Measurements from ENCODE around the gene PIK3R1.

PIK3R1 gene

GRCh38 chr5:68298479-68298878, 82.9 kb downstream of the PIK3R1 start:
- no peak for DNase-seq (ENCODE audit: low spot score)

GRCh38 chr5:68299105-68299504, 83.5 kb downstream of the PIK3R1 start:
- no peak for DNase-seq (ENCODE audit: low spot score)

- DNase-seq (ENCODE audit: low spot score) = no peak
These were observed 84.0 kb downstream of the PIK3R1 start for GRCh38 chr5:68299575-68299974.

- DNase-seq (ENCODE audit: low spot score) = no peak
These were observed 87.6 kb downstream of the PIK3R1 start for GRCh38 chr5:68303038-68303738.

GRCh38 chr5:68303754-68304420, 88.3 kb downstream of the PIK3R1 start:
- no peak for DNase-seq (ENCODE audit: low spot score)

- DNase-seq (ENCODE audit: low spot score) = no peak
These were observed 89.0 kb downstream of the PIK3R1 start for GRCh38 chr5:68304421-68305052.

- DNase-seq (ENCODE audit: low spot score) = no peak
These were observed 89.8 kb downstream of the PIK3R1 start for GRCh38 chr5:68305223-68305870.

GRCh38 chr5:68306361-68307014, 90.9 kb downstream of the PIK3R1 start:
- no peak for DNase-seq (ENCODE audit: low spot score)

- DNase-seq (ENCODE audit: low spot score) = no peak
These were observed 97.8 kb downstream of the PIK3R1 start for GRCh38 chr5:68313336-68313735.

- no peak for DNase-seq (ENCODE audit: low spot score)
These were observed 98.9 kb downstream of the PIK3R1 start for GRCh38 chr5:68314465-68314864.

- DNase-seq (ENCODE audit: low spot score) = no peak
These were observed 100.2 kb downstream of the PIK3R1 start for GRCh38 chr5:68315679-68316271.

GRCh38 chr5:68316469-68316868, 100.9 kb downstream of the PIK3R1 start:
- DNase-seq (ENCODE audit: low spot score) = no peak

- DNase-seq (ENCODE audit: low spot score) = no peak
These were observed 102.1 kb downstream of the PIK3R1 start for GRCh38 chr5:68317646-68318045.

GRCh38 chr5:68318955-68319705, 103.6 kb downstream of the PIK3R1 start:
- DNase-seq (ENCODE audit: low spot score) = no peak

- no peak for DNase-seq (ENCODE audit: low spot score)
These were observed 104.3 kb downstream of the PIK3R1 start for GRCh38 chr5:68319706-68320412.

- DNase-seq (ENCODE audit: low spot score) = no peak
These were observed 104.9 kb downstream of the PIK3R1 start for GRCh38 chr5:68320413-68320986.

GRCh38 chr5:68325065-68325580, 109.6 kb downstream of the PIK3R1 start:
- DNase-seq (ENCODE audit: low spot score) = no peak

- DNase-seq (ENCODE audit: low spot score) = no peak
These were observed 114.1 kb downstream of the PIK3R1 start for GRCh38 chr5:68329554-68330255.

GRCh38 chr5:68330574-68330973, 115.0 kb downstream of the PIK3R1 start:
- no peak for DNase-seq (ENCODE audit: low spot score)

Data from Ammon's horn (tissue), 1 donor.